BLaER1 (cell line): ENCODE measurements around the gene TM9SF1.
"Not testable (repeated sequence)": the region's sequence is repeated elsewhere in the genome, so short reads cannot be mapped to it uniquely, and the experiment has no call there.

Experiments used
- H3K27ac ChIP-seq: shearing (Covaris generic); formaldehyde crosslinking; 2 replicates; pipeline ENCODE4 v1.8.1; 2022
- H3K27me3 ChIP-seq: shearing (Covaris generic); formaldehyde crosslinking; 2 replicates; pipeline ENCODE4 v1.8.1; 2022
- H3K36me3 ChIP-seq: shearing (Covaris generic); formaldehyde crosslinking; 2 replicates; pipeline ENCODE4 v1.8.1; 2022
- H3K4me1 ChIP-seq: shearing (Covaris generic); formaldehyde crosslinking; 2 replicates; pipeline ENCODE4 v1.8.1; 2022
- H3K4me2 ChIP-seq: shearing (Covaris generic); formaldehyde crosslinking; 2 replicates; pipeline ENCODE4 v1.8.1; 2022
- H3K4me3 ChIP-seq: shearing (Covaris generic); formaldehyde crosslinking; 2 replicates; pipeline ENCODE4 v1.8.1; 2022
- H3K9ac ChIP-seq: shearing (Covaris generic); formaldehyde crosslinking; 2 replicates; pipeline ENCODE4 v1.8.1; 2022
- H3K9me3 ChIP-seq: shearing (Covaris generic); formaldehyde crosslinking; 2 replicates; pipeline ENCODE4 v1.8.1; 2022
- H4K20me1 ChIP-seq: shearing (Covaris generic); formaldehyde crosslinking; 2 replicates; pipeline ENCODE4 v1.8.1; 2022
- Cebpa-rat ChIP-seq: shearing (Covaris generic); IDR thresholded peaks from 2 replicates; pipeline ENCODE4 v1.8.1; 2022

Gene TM9SF1

DNA sequence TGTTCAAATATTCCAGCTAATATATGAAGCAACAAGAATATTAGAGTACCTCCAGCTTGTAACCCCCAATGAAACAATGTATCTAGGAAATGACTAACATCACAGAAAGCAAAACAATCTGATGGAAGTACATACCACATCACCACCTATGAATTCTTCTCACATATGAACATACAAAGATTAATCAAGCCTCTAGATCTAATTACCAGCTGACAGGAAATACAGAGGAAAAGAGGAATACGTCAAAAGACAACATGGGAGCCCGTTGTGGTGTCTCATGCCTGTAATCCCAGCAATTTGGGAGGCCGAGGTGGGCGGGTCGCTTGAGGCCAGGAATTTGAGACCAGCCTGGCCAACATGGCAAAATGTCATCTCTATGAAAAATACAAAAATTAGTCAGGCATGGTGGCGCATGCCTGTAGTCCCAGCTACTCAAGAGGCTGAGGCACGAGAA lies 29.4 kb upstream of the TM9SF1 start:
- no peak for TF ChIP-seq Cebpa-rat
- Histone ChIP-seq H4K20me1 (peaks cover 63% of the 10 kb centered on the region), H3K27me3 (no peaks in the 10 kb centered on the region), H3K9ac (no peak overlapping the region), H3K9me3 (no peaks in the 10 kb centered on the region), H3K27ac (no peak overlapping the region), H3K36me3 (peaks cover 26% of the 10 kb centered on the region), H3K4me3 (no peak overlapping the region), H3K4me1 (peaks cover 3% of the 10 kb centered on the region; the same call in 1 of the 2 replicates), H3K4me2 (no peak overlapping the region)

DNA sequence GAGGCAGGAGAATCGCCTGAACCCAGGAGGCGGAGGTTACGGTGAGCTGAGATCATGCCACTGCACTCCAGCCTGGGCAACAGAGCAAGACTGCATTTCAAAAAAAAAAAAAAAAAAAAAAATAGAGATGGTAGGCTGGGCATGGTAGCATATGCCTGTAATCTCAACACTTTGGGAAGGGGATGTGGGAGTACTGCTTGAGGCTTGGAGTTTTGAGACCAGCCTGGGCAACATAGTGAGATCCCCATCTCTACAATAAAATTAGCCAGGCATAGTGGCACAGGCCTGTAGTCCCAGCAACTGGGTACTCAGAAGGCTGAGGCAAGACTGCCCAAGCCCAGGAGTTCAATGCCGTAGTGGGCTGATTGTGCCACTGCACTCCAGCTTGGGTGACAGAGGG lies 27.7 kb upstream of the TM9SF1 start:
- H3K9me3 ChIP-seq, H3K27me3 ChIP-seq, H3K4me2 ChIP-seq, H3K9ac ChIP-seq, H3K4me1 ChIP-seq, H3K4me3 ChIP-seq, H3K27ac ChIP-seq: not testable (repeated sequence)
- Histone ChIP-seq H3K36me3 (peaks cover 21% of the 10 kb centered on the region), H4K20me1 (peaks cover 65% of the 10 kb centered on the region)

DNA sequence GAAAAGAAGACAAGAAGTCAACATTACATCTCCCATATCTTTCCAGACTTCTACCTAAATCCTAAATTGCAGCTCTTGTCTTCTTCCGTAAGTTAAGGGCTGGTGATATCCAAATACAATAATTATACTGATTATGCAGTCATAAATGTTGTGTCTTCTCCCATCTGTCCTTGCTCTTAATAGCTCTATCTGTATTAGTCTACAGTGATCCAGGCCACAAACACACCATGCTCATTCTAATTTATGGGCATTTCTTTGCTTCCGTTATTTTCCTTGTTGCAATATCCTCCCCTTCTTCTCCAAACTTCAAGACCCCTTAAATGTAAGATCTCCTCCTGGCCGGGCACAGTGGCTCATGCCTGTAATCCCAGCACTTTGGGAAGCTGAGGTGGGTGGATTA lies 24.3 kb upstream of the TM9SF1 start:
- Histone ChIP-seq H3K36me3 (peaks cover 19% of the 10 kb centered on the region), H3K4me1 (peaks cover 15% of the 10 kb centered on the region), H3K9me3 (no peaks in the 10 kb centered on the region), H4K20me1 (peaks cover 42% of the 10 kb centered on the region), H3K27me3 (no peaks in the 10 kb centered on the region), H3K9ac (no peak overlapping the region), H3K4me2 (no peak overlapping the region), H3K4me3 (no peak overlapping the region), H3K27ac (no peak overlapping the region)
- no peak for TF ChIP-seq Cebpa-rat

DNA sequence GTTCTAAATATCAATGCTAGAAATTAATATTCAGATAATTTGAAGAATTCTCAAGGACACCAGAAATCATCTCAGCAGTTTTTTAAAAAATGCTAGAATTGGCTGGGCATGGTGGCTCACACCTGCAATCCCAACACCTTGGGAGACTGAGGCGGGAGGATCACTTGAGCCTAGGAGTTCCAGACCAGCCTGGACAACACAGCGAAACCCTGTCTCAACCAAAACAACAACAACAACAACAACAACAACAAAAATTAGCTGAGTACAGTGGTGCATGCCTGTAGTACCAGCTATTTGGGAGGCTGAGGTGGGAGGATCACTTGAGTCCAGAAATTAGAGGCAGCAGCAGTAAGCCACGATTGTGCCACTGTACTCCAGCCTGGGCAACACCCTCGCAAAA lies 23.8 kb upstream of the TM9SF1 start:
- no peak overlapping the region for H3K4me3 ChIP-seq
- peaks cover 19% of the 10 kb centered on the region for H3K4me1 ChIP-seq
- H3K9me3 ChIP-seq: no peaks in the 10 kb centered on the region
- peaks cover 40% of the 10 kb centered on the region for H4K20me1 ChIP-seq
- no peaks in the 10 kb centered on the region for H3K27me3 ChIP-seq
- no peak for TF ChIP-seq Cebpa-rat
- no peak overlapping the region for H3K9ac ChIP-seq
- H3K36me3 ChIP-seq: peaks cover 19% of the 10 kb centered on the region
- no peak overlapping the region for H3K27ac ChIP-seq
- H3K4me2 ChIP-seq: no peak overlapping the region

DNA sequence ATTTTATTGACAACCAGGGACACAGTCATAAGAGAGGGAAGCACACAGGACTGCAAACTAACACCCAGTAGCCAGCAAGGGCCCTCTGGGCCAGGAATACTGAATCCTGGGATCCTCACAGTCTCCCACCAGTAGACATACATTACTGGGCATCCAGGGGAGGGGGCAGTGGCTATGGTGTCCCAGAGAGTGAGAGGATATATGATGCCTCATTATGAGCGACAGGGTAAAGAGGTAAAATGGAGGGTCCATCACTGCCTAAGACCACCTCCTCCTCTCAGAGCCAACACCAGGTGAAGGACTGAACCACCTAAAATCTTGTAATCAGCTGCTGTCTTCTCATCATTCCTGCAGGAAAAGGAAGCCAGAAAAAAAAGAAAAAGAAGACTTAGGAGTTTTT lies 21.6 kb upstream of the TM9SF1 start:
- not testable (repeated sequence) for H3K4me2 ChIP-seq, H3K27me3 ChIP-seq, H3K9ac ChIP-seq, H3K4me3 ChIP-seq, H3K27ac ChIP-seq, H3K9me3 ChIP-seq
- Histone ChIP-seq H3K36me3 (peaks cover 19% of the 10 kb centered on the region), H3K4me1 (peaks cover 33% of the 10 kb centered on the region), H4K20me1 (peaks cover 24% of the 10 kb centered on the region)

DNA sequence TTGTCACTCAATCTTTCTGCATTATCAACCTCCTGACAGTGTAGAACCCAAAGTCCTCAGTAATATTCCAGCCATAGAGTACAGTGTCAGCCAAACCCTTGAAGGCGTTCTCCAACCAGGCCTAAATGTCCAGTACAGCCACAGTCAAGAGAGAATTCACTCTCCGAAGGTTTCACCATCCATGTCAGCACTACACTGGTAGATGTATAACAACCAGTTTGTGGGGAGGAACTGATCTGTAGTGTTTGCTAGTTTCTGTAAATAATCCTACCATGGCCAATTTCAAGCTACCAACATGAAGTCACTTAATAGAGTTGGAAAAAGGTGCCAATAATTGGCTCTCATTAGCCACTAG lies 21.1 kb upstream of the TM9SF1 start:
- Histone ChIP-seq H3K27ac (no peak overlapping the region), H4K20me1 (peaks cover 19% of the 10 kb centered on the region), H3K9ac (no peak overlapping the region), H3K27me3 (no peaks in the 10 kb centered on the region), H3K4me3 (0 out of 2 replicates have a peak overlapping the region, but pooled peaks have one; percentile 77), H3K4me2 (peak overlapping the region; percentile 85; the same call in 1 of the 2 replicates), H3K4me1 (peaks cover 38% of the 10 kb centered on the region), H3K36me3 (peaks cover 22% of the 10 kb centered on the region), H3K9me3 (no peaks in the 10 kb centered on the region)
- no peak for TF ChIP-seq Cebpa-rat

DNA sequence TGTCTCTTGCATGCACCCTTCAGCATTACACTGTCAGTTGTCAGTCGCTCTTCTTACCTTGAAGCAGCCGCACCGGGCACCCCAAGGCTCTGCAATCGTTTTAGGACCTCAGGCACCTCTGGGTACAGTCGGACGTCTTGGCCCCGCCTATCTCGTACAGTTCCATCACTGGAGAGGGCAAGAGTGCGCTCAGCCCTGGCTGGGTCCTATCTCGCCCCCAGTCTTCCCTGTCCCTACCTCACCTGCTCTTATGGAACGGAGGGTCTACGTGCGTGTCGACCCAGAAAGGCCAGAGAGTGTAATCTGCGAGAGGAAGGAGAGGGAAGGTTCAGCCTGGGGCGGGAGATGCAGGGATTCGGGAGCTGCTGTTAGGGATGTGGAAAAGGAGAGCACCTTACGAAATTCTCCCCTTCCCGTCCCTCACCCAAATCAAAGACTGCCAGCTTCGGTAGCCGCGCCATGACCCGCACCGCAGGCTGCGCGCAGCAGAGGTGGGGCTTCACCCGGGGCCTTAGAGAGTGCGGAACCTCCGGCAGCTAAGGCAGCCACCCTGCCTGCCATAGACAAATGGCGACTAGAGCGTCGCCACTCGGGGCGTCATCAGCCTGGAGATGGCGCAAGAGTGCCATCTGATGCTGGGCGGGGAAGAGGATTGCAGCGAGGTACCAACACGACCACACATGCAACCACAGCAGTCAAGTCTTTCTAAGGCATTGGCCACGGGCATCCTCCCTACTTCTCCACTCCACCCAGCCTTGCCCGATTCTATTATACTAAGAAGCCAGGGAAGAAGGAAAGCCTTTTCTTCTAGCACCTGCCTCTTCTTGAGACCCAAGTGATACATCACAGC lies 20.5 kb upstream of the TM9SF1 start, which contains the start of gene MDP1:
Gene MDP1 (minus strand): TSS at position 572 of the 850 bp plus-strand sequence. CDS start 111 bp downstream, at position 461.
- Histone ChIP-seq H3K9ac (peak within 1 kb of the TSS; percentile 89), H3K27me3 (no peaks in the 10 kb centered on the region), H4K20me1 (peaks cover 13% of the 10 kb centered on the region; the same call in 1 of the 2 replicates), H3K9me3 (no peaks in the 10 kb centered on the region), H3K4me1 (peaks cover 42% of the 10 kb centered on the region), H3K4me2 (peak within 1 kb of the TSS; percentile 85), H3K27ac (peak within 1 kb of the TSS; percentile 77), H3K4me3 (peak within 1 kb of the TSS; percentile 77), H3K36me3 (peaks cover 28% of the 10 kb centered on the region)
- peak; percentile 94 for TF ChIP-seq Cebpa-rat

DNA sequence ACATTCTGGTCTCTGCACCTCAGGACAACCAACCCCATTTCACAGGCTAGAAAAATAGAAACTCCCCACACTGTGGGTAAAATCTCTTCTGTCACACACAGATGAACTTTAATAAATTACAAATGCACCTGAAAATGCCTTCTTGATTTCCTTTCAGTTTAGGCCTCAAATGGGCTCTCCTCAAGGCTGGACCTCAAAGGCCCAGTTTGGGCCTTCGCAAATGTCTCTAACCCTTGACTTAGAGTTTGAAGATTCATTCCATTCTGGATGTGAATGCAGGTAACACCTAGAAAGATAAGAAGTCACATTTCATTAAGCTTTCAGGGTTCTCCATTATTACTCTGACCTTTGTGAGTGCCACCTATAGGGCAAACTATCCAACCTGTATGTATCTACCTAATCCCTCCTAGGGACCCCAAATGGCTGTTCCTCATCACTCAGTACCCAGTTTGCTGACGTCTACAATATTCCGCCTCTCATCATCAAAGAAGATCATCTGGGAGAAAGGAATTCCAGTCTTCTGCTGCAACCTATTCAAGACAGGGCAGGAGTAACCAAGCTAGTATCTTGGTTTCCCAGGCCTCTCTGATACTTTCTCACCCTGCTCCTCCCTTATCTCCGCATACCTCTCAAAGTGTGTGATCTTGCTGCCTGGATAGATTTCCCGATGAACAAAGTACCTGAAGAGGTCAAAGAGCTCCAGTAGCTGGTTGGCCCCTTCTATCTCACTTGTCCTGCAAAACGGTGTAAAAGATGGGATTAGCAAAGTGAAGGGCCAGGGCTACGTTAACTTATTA lies 18.8 kb upstream of the TM9SF1 start:
- Histone ChIP-seq H3K9me3 (no peaks in the 10 kb centered on the region), H3K9ac (peak overlapping the region; percentile 94), H3K4me3 (peak overlapping the region; percentile 83), H3K27ac (peak overlapping the region; percentile 94), H3K4me1 (peaks cover 42% of the 10 kb centered on the region), H3K27me3 (no peaks in the 10 kb centered on the region), H3K36me3 (peaks cover 45% of the 10 kb centered on the region), H4K20me1 (no peaks in the 10 kb centered on the region), H3K4me2 (peak overlapping the region; percentile 85)
- TF ChIP-seq Cebpa-rat: no peak

DNA sequence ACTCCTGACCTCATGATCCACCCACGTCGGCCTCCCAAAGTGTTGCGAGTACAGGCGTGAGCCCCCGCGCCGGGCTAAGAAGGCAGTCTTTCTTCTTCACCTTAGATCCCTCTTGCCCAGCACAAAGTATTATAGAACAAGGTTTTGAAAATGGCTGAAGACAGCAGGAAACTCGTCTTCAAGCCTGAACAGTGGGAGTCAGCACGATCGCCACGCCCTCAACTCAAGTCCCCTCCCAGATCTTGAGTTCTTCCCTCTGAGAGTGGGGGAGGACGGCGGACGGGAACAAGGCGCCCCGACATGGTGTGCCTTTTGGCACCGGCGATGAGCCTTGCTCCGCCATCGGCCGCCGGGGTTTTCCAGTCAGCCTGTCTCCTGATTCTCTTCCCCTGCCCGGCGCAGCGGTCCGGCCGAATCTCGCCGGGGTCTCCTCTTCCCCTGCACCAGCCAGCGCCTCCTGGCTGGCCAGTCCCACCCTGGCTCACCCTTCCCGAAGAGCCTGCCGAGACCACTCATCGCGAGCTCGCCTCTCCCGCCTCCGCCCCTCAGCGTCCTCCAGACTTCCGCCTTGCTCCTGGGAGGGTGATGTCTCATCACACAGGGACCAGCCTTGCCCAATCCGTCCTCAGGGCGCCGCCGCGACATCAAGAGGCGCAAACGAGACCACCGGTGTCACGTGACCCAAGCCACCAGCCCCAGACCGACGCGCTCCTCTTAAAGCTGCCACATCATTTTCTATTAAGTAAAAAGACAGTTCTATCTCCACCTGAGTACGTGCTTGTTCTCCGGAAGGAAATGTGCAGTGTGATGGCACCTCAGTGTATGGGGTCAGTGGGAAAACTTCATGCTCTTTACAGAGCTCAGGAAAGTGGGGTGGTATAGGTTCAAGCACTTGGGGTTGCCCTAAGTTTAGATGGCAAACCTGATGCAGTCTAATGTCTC lies 18.0 kb upstream of the TM9SF1 start, which contains the start of gene CHMP4A:
Gene CHMP4A (minus strand): TSS at position 565 of the 942 bp plus-strand sequence. CDS start 49 bp downstream, at position 516.
- Histone ChIP-seq H3K4me1 (peaks cover 42% of the 10 kb centered on the region), H3K4me3 (peak within 1 kb of the TSS; percentile 83), H3K27me3 (no peaks in the 10 kb centered on the region), H4K20me1 (no peaks in the 10 kb centered on the region), H3K36me3 (peaks cover 47% of the 10 kb centered on the region), H3K4me2 (peak within 1 kb of the TSS; percentile 85), H3K9me3 (no peaks in the 10 kb centered on the region), H3K27ac (peak within 1 kb of the TSS; percentile 94), H3K9ac (peak within 1 kb of the TSS; percentile 94)
- peak; percentile 66; the same call in 1 of the 2 replicates for TF ChIP-seq Cebpa-rat
